Liver (tissue), 9 donors: ENCODE data around the gene SRSF2. TPM values are rescaled to one million over a fixed set of nuclear protein-coding genes. Genes with fewer than 3 reads are reported as not detected.
"Not testable (repeated sequence)": the region's sequence is repeated elsewhere in the genome, so short reads cannot be mapped to it uniquely, and the experiment has no call there.

Source experiments
- DNase-seq: peaks from one replicate; pipeline ENCODE4 v3.0.0-alpha.2; 2017; ENCODE audit warnings: low spot score
- H3K27ac ChIP-seq, 2 donors: one replicate each; pipeline ENCODE4 v1.7.0; 2013; ENCODE audit warnings: inconsistent platforms in 2 of 2, low read length in 2 of 2, control low read depth in 1 of 2, low read depth in 1 of 2, mild to moderate bottlenecking in 1 of 2
- H3K27me3 ChIP-seq, 4 donors: one replicate each; pipeline versions ENCODE4 v1.6.1 to v1.7.0; 2013; ENCODE audit warnings: low read length in 3 of 4, inconsistent platforms in 1 of 4, mild to moderate bottlenecking in 1 of 4, moderate library complexity in 1 of 4; ENCODE audit not compliant: control insufficient read depth in 4 of 4, insufficient read depth in 4 of 4
- H3K36me3 ChIP-seq, 4 donors: one replicate each; pipeline versions ENCODE4 v1.6.1 to v1.7.0; 2013; ENCODE audit warnings: low read length in 3 of 4, mild to moderate bottlenecking in 3 of 4, low read depth in 1 of 4, moderate library complexity in 1 of 4; ENCODE audit not compliant: control insufficient read depth in 4 of 4, insufficient read depth in 3 of 4
- H3K4me1 ChIP-seq, 4 donors: one replicate each; pipeline versions ENCODE4 v1.6.1 to v1.7.0; 2013; ENCODE audit warnings: low read length in 3 of 4, mild to moderate bottlenecking in 3 of 4, moderate library complexity in 1 of 4; ENCODE audit not compliant: control insufficient read depth in 4 of 4, insufficient read depth in 4 of 4
- H3K4me3 ChIP-seq, 3 donors: one replicate each; pipeline versions ENCODE4 v1.6.1 to v1.7.0; 2013; ENCODE audit warnings: low read length in 3 of 3, control low read depth in 1 of 3, low read depth in 1 of 3, mild to moderate bottlenecking in 1 of 3
- H3K9ac ChIP-seq, 2 donors: one replicate each; pipeline ENCODE4 v1.7.0; 2013; ENCODE audit warnings: low read length in 2 of 2, mild to moderate bottlenecking in 2 of 2, moderate library complexity in 2 of 2, control low read depth in 1 of 2, low read depth in 1 of 2
- H3K9me3 ChIP-seq, 4 donors: one replicate each; pipeline versions ENCODE4 v1.6.1 to v1.7.0; 2013; ENCODE audit warnings: low read length in 3 of 4; ENCODE audit not compliant: control insufficient read depth in 4 of 4
- ATF3 ChIP-seq: IDR thresholded peaks from 2 replicates; pipeline ENCODE4 v1.6.1; 2016; ENCODE audit warnings: antibody characterized with exemption
- CTCF ChIP-seq: fragments of 150-350 bp; IDR thresholded peaks from 2 replicates; pipeline ENCODE4 v1.5.1; 2017; ENCODE audit warnings: improper control_type of control experiment, low read depth, low read length; ENCODE audit not compliant: missing input control
- EGR1 ChIP-seq, 2 donors: IDR thresholded peaks; 2 replicates each; pipeline ENCODE4 v1.6.1; 2016 to 2018; ENCODE audit warnings: antibody characterized with exemption in 2 of 2, low read depth in 2 of 2
- FOXA1 ChIP-seq: IDR thresholded peaks from 2 replicates; pipeline ENCODE4 v1.6.1; 2016; ENCODE audit warnings: antibody characterized with exemption
- FOXA2 ChIP-seq: IDR thresholded peaks from 2 replicates; pipeline ENCODE4 v1.6.1; 2016; ENCODE audit warnings: antibody characterized with exemption
- GABPA ChIP-seq, 2 donors: IDR thresholded peaks in 1 of 2; conservative IDR thresholded peaks in 1 of 2; 2 replicates each; pipeline ENCODE4 v1.6.1; 2016; ENCODE audit warnings: antibody characterized with exemption in 2 of 2, mild to moderate bottlenecking in 1 of 2, moderate library complexity in 1 of 2
- HNF4A ChIP-seq, 2 donors: conservative IDR thresholded peaks; 2 replicates each; pipeline ENCODE4 v1.6.1; 2016; ENCODE audit warnings: antibody characterized with exemption in 2 of 2, mild to moderate bottlenecking in 2 of 2
- MAX ChIP-seq: IDR thresholded peaks from 2 replicates; pipeline ENCODE4 v1.6.1; 2016; ENCODE audit warnings: antibody characterized with exemption
- NR2F2 ChIP-seq: IDR thresholded peaks from 2 replicates; pipeline ENCODE4 v1.6.1; 2016; ENCODE audit warnings: antibody characterized with exemption
- REST ChIP-seq: IDR thresholded peaks from 2 replicates; pipeline ENCODE4 v1.6.1; 2016; ENCODE audit warnings: antibody characterized with exemption, mild to moderate bottlenecking
- YY1 ChIP-seq: IDR thresholded peaks from 2 replicates; pipeline ENCODE4 v1.6.1; 2016; ENCODE audit warnings: antibody characterized with exemption, mild to moderate bottlenecking
- WGBS: extraction: QIAGEN DNeasy Blood & Tissue Kit; methylation state at CpG from one replicate; pipeline ENCODE4 v1.1.7; 2013; 5-methylcytosine and 5-hydroxymethylcytosine counted together
- polyA plus RNA-seq, 2 donors: library from polyadenylated mRNA; stranded (reverse) in 1 of 2; unstranded in 1 of 2; fragments of 200-250 nt in 1 of 2; fragments of >200 nt in 1 of 2; fragmentation: Nextera tagmentation in 1 of 2; extraction: Ambion mirVana in 1 of 2; gene quantifications; one replicate each; pipeline versions ENCODE4 v1.2.1 to v1.2.3, GENCODE V29; 2013 to 2015
- total RNA-seq, 2 donors: library from RNA; depleted of rRNA; stranded (reverse); fragments of >200 nt; gene quantifications; one replicate each; pipeline ENCODE4 v1.2.3, GENCODE V29; 2014
- donor health status: healthy.
- donor health status: healthy.
- donor health status: healthy.
- donor health status: healthy.
- donor health status: healthy.

The SRSF2 gene
- total and polyA plus RNA-seq, 4 donors = 66.5 to 184 (median 150) TPM

- peaks cover 0 to 27% (median 21%) of the 10 kb centered on the region in 4 donors for H3K36me3 ChIP-seq
- 98% methylated on average over 1 of the region's 1 CpG for WGBS
Measured at GRCh38 chr17:76748657-76749056, 11.5 kb upstream of the SRSF2 start.

GRCh38 chr17:76747716-76748363 is 10.7 kb upstream of the SRSF2 start:
- TF ChIP-seq ATF3 (no peak), NR2F2 (no peak), FOXA1 (no peak), YY1 (no peak), HNF4A (conservative IDR thresholded peaks at IDR 0.05) (no peak), EGR1 (IDR thresholded peaks at IDR 0.05; ENCODE audit: low read depth in 2 of 2) (no peak), GABPA (IDR thresholded peaks at IDR 0.05 in 1 of 2, conservative IDR thresholded peaks at IDR 0.05 in 1 of 2) (no peak), MAX (no peak)
- 87% methylated on average over 9 of the region's 9 CpGs for WGBS
- Histone ChIP-seq H3K27ac (no peak overlapping the region), H3K9ac (no peak overlapping the region), H3K9me3 (no peaks in the 10 kb centered on the region), H3K4me3 (no peak overlapping the region), H3K36me3 (peaks cover 2 to 26% (median 21%) of the 10 kb centered on the region in 4 donors), H3K4me1 (no peaks in the 10 kb centered on the region), H3K27me3 (no peaks in the 10 kb centered on the region)
- no peak for DNase-seq

More at GRCh38 chr17:76748657-76749056, 11.5 kb upstream of the SRSF2 start:
- Histone ChIP-seq H3K27me3 (no peaks in the 10 kb centered on the region), H3K27ac (no peak overlapping the region), H3K4me3 (no peak overlapping the region), H3K9ac (no peak overlapping the region), H3K9me3 (no peaks in the 10 kb centered on the region), H3K4me1 (no peaks in the 10 kb centered on the region)
- DNase-seq = no peak
- TF ChIP-seq HNF4A (conservative IDR thresholded peaks at IDR 0.05) = no peak
- no peak for TF ChIP-seq CTCF
- TF ChIP-seq FOXA2 = no peak
- no peak for TF ChIP-seq GABPA (IDR thresholded peaks at IDR 0.05 in 1 of 2, conservative IDR thresholded peaks at IDR 0.05 in 1 of 2)
- no peak for TF ChIP-seq REST

- not testable (repeated sequence) for H3K4me1 ChIP-seq, H3K9ac ChIP-seq, H3K27ac ChIP-seq, H3K4me3 ChIP-seq, H3K27me3 ChIP-seq, H3K9me3 ChIP-seq, DNase-seq
- WGBS = 95% methylated on average over 6 of the region's 6 CpGs
- H3K36me3 ChIP-seq = peaks cover 2 to 26% (median 22%) of the 10 kb centered on the region in 4 donors
Measured at GRCh38 chr17:76745785-76746184, 8.7 kb upstream of the SRSF2 start.
